ENCODE measurements around the gene POLR1A. TPM values are rescaled to one million over a fixed set of nuclear protein-coding genes. Genes with fewer than 3 reads are reported as not detected.

The POLR1A gene
- total RNA-seq, 4 donors from 2014 or later, result 15.3 to 22.3 (median 19.8) TPM

GRCh38 chr2:85988175-85988913 lies 117.3 kb downstream of the POLR1A start:
- TF ChIP-seq, protein P1, sequence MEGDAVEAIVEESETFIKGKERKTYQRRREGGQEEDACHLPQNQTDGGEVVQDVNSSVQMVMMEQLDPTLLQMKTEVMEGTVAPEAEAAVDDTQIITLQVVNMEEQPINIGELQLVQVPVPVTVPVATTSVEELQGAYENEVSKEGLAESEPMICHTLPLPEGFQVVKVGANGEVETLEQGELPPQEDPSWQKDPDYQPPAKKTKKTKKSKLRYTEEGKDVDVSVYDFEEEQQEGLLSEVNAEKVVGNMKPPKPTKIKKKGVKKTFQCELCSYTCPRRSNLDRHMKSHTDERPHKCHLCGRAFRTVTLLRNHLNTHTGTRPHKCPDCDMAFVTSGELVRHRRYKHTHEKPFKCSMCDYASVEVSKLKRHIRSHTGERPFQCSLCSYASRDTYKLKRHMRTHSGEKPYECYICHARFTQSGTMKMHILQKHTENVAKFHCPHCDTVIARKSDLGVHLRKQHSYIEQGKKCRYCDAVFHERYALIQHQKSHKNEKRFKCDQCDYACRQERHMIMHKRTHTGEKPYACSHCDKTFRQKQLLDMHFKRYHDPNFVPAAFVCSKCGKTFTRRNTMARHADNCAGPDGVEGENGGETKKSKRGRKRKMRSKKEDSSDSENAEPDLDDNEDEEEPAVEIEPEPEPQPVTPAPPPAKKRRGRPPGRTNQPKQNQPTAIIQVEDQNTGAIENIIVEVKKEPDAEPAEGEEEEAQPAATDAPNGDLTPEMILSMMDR (IDR thresholded peaks at IDR 0.05), result no peak
- TF ChIP-seq EP300 (IDR thresholded peaks at IDR 0.05), result peak in 1 of 2 donors; percentile 55
- Histone ChIP-seq H3K9me3 (no peaks in the 10 kb centered on the region), H3K27ac (peak overlapping the region in 3 of 4 donors; percentile 48 to 71 (median 58)), H3K4me1 (peaks cover 0 to 28% (median 0%) of the 10 kb centered on the region in 4 donors), H3K36me3 (no peaks in the 10 kb centered on the region), H3K4me3 (no peak overlapping the region), H3K27me3 (no peaks in the 10 kb centered on the region)
- DNase-seq (ENCODE audit: low spot score in 2 of 2), result no peak
- 63 to 68% methylated on average over 10 of the region's 10 CpGs for WGBS, 2 donors

DNA sequence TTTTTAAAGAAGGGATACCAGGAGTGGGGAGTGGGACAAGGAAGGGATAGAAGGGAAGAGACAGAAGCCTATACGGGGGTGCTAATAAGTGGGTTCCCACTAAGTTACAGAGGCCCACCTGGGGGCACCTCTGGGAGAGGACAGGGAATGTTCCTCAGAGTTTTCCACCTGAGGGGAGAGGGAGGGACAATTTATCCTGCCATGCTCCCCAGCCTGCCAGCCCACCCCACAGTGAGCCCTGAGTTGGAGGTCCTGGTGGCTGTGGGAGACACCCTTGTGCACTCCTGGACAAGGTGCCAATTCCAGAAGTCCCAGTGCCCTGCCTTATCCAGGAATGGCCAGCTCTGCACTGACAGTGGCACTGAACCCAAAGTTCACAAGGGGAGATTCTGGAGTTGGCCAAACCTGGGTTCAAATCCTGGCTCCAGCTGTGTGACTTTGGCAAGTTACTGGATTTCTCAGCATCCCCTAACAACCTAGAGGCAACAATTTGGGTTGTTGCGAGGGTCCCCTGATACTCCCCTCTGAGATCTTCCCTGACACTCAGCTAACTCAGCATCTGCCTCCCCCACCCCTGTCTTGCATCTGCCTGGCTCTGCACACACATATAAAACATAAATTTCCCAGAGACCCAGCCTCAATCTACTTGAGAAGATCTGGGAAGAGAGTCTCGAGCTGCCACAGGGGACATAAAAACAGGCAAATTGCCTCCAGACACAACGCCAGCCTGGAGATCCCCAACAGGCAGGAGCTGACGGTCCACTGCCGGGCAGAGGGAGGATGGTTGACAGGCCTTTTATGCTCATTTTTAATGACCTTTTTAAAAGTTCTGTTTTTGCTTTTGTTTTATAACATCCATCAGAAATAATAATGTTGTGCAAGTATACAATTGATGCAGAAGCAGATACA lies 118.2 kb downstream of the POLR1A start:
- H3K27ac ChIP-seq, result peak overlapping the region in 2 of 4 donors; percentile 71 to 74
- WGBS, 2 donors, result 52 to 55% methylated on average over 6 of the region's 6 CpGs
- no peaks in the 10 kb centered on the region for H3K27me3 ChIP-seq
- no peaks in the 10 kb centered on the region for H3K36me3 ChIP-seq
- H3K4me1 ChIP-seq, result peaks cover 0 to 22% (median 0%) of the 10 kb centered on the region in 4 donors
- TF ChIP-seq, protein P1 (IDR thresholded peaks at IDR 0.05), result no peak
- TF ChIP-seq EP300 (IDR thresholded peaks at IDR 0.05) (no peak), POLR2A (IDR thresholded peaks at IDR 0.05) (no peak)
- no peak for DNase-seq (ENCODE audit: low spot score in 2 of 2)
- H3K9me3 ChIP-seq, result no peaks in the 10 kb centered on the region
- H3K4me3 ChIP-seq, result no peak overlapping the region

DNA sequence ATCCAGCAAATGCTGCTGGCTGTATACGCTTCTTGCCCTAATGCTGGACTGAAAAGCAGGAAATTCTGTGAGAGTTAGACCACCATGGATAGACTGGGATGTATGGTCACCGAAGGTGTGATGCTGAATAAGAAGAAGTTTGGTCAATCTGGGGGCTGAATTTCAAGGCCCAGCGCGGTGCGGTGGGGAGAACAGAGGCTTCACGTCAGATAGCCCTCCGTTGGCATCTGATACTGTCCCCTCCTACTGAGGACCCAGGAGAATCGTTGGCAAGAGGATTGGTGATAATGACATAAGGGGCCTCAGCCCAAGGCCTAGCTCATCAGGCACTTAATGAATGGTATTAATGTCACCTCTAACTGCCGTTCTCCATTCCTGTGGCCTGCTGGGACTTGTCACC lies 119.6 kb downstream of the POLR1A start:
- TF ChIP-seq, protein P1 (IDR thresholded peaks at IDR 0.05), result no peak
- TF ChIP-seq EP300 (IDR thresholded peaks at IDR 0.05), result no peak
- TF ChIP-seq POLR2A (IDR thresholded peaks at IDR 0.05), result no peak
- 88 to 92% methylated on average over 9 of the region's 9 CpGs for WGBS, 2 donors
- no peak overlapping the region for H3K27ac ChIP-seq
- H3K4me1 ChIP-seq, result peaks cover 0 to 22% (median 0%) of the 10 kb centered on the region in 4 donors
- H3K27me3 ChIP-seq, result no peaks in the 10 kb centered on the region
- H3K36me3 ChIP-seq, result no peaks in the 10 kb centered on the region
- no peak overlapping the region for H3K4me3 ChIP-seq
- no peak for DNase-seq (ENCODE audit: low spot score in 2 of 2)
- no peaks in the 10 kb centered on the region for H3K9me3 ChIP-seq

DNA sequence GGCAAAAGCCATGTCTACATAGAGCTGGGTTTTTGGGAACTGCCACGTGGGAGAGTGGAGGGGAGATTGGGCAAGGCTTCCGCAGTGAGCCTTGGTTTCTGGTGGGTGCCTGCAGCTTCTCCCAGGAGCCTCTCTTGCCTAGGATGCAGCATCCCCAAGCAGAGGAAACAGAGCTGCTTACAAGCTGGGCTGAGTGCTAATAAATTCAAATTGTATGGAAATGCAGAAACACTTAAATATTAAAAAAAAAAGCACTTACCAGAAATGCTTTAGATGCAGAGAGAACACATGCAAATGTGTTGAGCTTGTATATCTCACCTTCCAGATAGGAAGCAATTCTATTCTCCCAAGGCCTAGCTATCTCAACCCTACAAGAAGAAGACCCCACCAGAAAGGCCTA lies 120.9 kb downstream of the POLR1A start:
- Histone ChIP-seq H3K27ac (no peak overlapping the region), H3K9me3 (no peaks in the 10 kb centered on the region), H3K36me3 (no peaks in the 10 kb centered on the region), H3K27me3 (no peaks in the 10 kb centered on the region), H3K4me3 (no peak overlapping the region), H3K4me1 (peaks cover 0 to 22% (median 0%) of the 10 kb centered on the region in 4 donors)
- WGBS, 2 donors, result 79 to 87% methylated on average over 2 of the region's 2 CpGs
- TF ChIP-seq, protein P1 (IDR thresholded peaks at IDR 0.05), result no peak
- TF ChIP-seq EP300 (IDR thresholded peaks at IDR 0.05), result no peak
- TF ChIP-seq POLR2A (IDR thresholded peaks at IDR 0.05), result no peak
- no peak for DNase-seq (ENCODE audit: low spot score in 2 of 2)

- TF ChIP-seq, protein P1 (IDR thresholded peaks at IDR 0.05), result no peak
- no peak for TF ChIP-seq POLR2A (IDR thresholded peaks at IDR 0.05)
- TF ChIP-seq EP300 (IDR thresholded peaks at IDR 0.05), result no peak
- WGBS, 2 donors, result 87 to 93% methylated on average over 6 of the region's 6 CpGs
- Histone ChIP-seq H3K27me3 (no peaks in the 10 kb centered on the region), H3K9me3 (no peaks in the 10 kb centered on the region), H3K4me1 (peaks cover 0 to 26% (median 0%) of the 10 kb centered on the region in 4 donors), H3K36me3 (no peaks in the 10 kb centered on the region), H3K27ac (no peak overlapping the region), H3K4me3 (no peak overlapping the region)
- no peak for DNase-seq (ENCODE audit: low spot score in 2 of 2)
Observed at GRCh38 chr2:85983766-85984165, 121.9 kb downstream of the POLR1A start.

All from tibial nerve (tissue), 4 donors.